IMR-90 (cell line): ENCODE results near the gene OR5C1. TPM values are rescaled to one million over a fixed set of nuclear protein-coding genes. Genes with fewer than 3 reads are reported as not detected.

Experiments used
- ATAC-seq: fragments of 200-7000 bp; cut with Tn5 transposase; 2 replicates; pipeline ENCODE4 v1.9.1; 2020; ENCODE audit warnings: low read depth, mild to moderate bottlenecking, moderate library complexity
- BruUV-seq: library from RNA; stranded (reverse); fragments of 400-500 nt; replicated peaks from 2 replicates; lab custom pipeline; 2021; lab: Mats Ljungman, UMichigan
- CTCF ChIA-PET: fragments of 300-600 bp; formaldehyde crosslinking; extraction: SDS; loops from one replicate; lab custom pipeline; 2021; ENCODE audit warnings: antibody characterized with exemption; lab: Yijun Ruan, JAX
- POLR2A ChIA-PET: fragments of 300-600 bp; sonication (Branson Sonifier 250); formaldehyde crosslinking; loops from one replicate; lab custom pipeline; 2022; ENCODE audit warnings: antibody characterized with exemption; ENCODE audit not compliant: unreplicated experiment; lab: Charles Lee
- DNase-seq: peaks from one replicate; pipeline ENCODE4 v3.0.0; 2013
- H2AFZ ChIP-seq: replicated peaks from 2 replicates; pipeline ENCODE3; 2013; ENCODE audit warnings: low read length, mild to moderate bottlenecking; ENCODE audit not compliant: poor library complexity
- H2AK5ac ChIP-seq: 2 replicates; pipeline ENCODE4 v1.6.1; 2013; ENCODE audit warnings: low read depth, low read length, inconsistent platforms
- H2AK9ac ChIP-seq: replicated peaks from 2 replicates; pipeline ENCODE3; 2013; ENCODE audit warnings: mild to moderate bottlenecking, low read depth, low read length, moderate library complexity; ENCODE audit not compliant: poor library complexity
- H2BK120ac ChIP-seq: 2 replicates; pipeline ENCODE4 v1.6.1; 2013; ENCODE audit warnings: low read depth, low read length, inconsistent platforms
- H2BK15ac ChIP-seq: 3 replicates; pipeline ENCODE4 v1.6.1; 2013; ENCODE audit warnings: low read depth, low read length, inconsistent platforms
- H2BK20ac ChIP-seq: 2 replicates; pipeline ENCODE4 v1.6.1; 2013; ENCODE audit warnings: low read depth, mild to moderate bottlenecking, inconsistent platforms, low read length, moderate library complexity
- H2BK5ac ChIP-seq: 2 replicates; pipeline ENCODE4 v1.6.1; 2013; ENCODE audit warnings: mild to moderate bottlenecking, low read depth, low read length, inconsistent platforms; ENCODE audit not compliant: poor library complexity, severe bottlenecking
- H3K14ac ChIP-seq: replicated peaks from 2 replicates; pipeline ENCODE4 v1.6.1; 2013; ENCODE audit warnings: low read depth, low read length, inconsistent platforms
- H3K18ac ChIP-seq: 2 replicates; pipeline ENCODE4 v1.6.1; 2013; ENCODE audit warnings: low read depth, low read length, control low read depth
- H3K23ac ChIP-seq: 2 replicates; pipeline ENCODE4 v1.6.1; 2013; ENCODE audit warnings: low read depth, low read length, inconsistent platforms
- H3K27ac ChIP-seq: 2 replicates; pipeline ENCODE4 v1.5.1; 2013; ENCODE audit warnings: mild to moderate bottlenecking, control low read depth, low read length; ENCODE audit not compliant: insufficient read depth
- H3K27me3 ChIP-seq: 2 replicates; pipeline ENCODE4 v1.6.1; 2013; ENCODE audit warnings: low read length; ENCODE audit not compliant: control insufficient read depth, insufficient read depth
- H3K36me3 ChIP-seq: 2 replicates; pipeline ENCODE4 v1.6.1; 2013; ENCODE audit warnings: low read length, mixed read lengths; ENCODE audit not compliant: control insufficient read depth, insufficient read depth
- H3K4ac ChIP-seq: 2 replicates; pipeline ENCODE4 v1.6.1; 2013; ENCODE audit warnings: low read depth, low read length, inconsistent platforms
- H3K4me1 ChIP-seq: 2 replicates; pipeline ENCODE4 v1.6.1; 2013; ENCODE audit warnings: low read length, mixed read lengths; ENCODE audit not compliant: control insufficient read depth, insufficient read depth
- H3K4me2 ChIP-seq: 2 replicates; pipeline ENCODE4 v1.6.1; 2013; ENCODE audit warnings: low read depth, mild to moderate bottlenecking, control low read depth, low read length, moderate library complexity
- H3K4me3 ChIP-seq: 2 replicates; pipeline ENCODE4 v1.5.1; 2013; ENCODE audit warnings: low read depth, mild to moderate bottlenecking, control low read depth, low read length, moderate library complexity; ENCODE audit not compliant: insufficient read depth
- H3K56ac ChIP-seq: 2 replicates; pipeline ENCODE4 v1.6.1; 2013; ENCODE audit warnings: low read length, inconsistent platforms; ENCODE audit not compliant: insufficient read depth; ENCODE audit errors: extremely low read depth
- H3K79me1 ChIP-seq, 2 experiments: 2 replicates each; pipeline ENCODE4 v1.6.1; 2013; ENCODE audit warnings: low read length in 2 of 2, inconsistent platforms in 1 of 2, low read depth in 1 of 2
- H3K9ac ChIP-seq: 2 replicates; pipeline ENCODE4 v1.6.1; 2013; ENCODE audit warnings: low read depth, low read length, control low read depth
- H3K9me1 ChIP-seq: 2 replicates; pipeline ENCODE4 v1.6.1; 2013; ENCODE audit warnings: low read length, inconsistent platforms; ENCODE audit not compliant: insufficient read depth
- H3K9me3 ChIP-seq: 2 replicates; pipeline ENCODE4 v1.6.1; 2013; ENCODE audit warnings: low read length; ENCODE audit not compliant: control insufficient read depth, insufficient read depth
- H4K20me1 ChIP-seq: 2 replicates; pipeline ENCODE4 v1.6.1; 2013; ENCODE audit warnings: low read length, inconsistent platforms; ENCODE audit not compliant: insufficient read depth
- H4K5ac ChIP-seq: 2 replicates; pipeline ENCODE4 v1.6.1; 2013; ENCODE audit warnings: mild to moderate bottlenecking, low read depth, low read length, control low read depth
- H4K8ac ChIP-seq, 2 experiments: 2 replicates each; pipeline ENCODE4 v1.6.1; 2013; ENCODE audit warnings: low read depth in 2 of 2, low read length in 2 of 2, control low read depth in 1 of 2, inconsistent platforms in 1 of 2
- H4K91ac ChIP-seq: 2 replicates; pipeline ENCODE4 v1.6.1; 2013; ENCODE audit warnings: low read depth, low read length, inconsistent platforms; ENCODE audit not compliant: insufficient read depth
- FOS ChIP-seq: fragments of 150-350 bp; IDR thresholded peaks from 2 replicates; pipeline ENCODE4 v1.6.1; 2016; ENCODE audit warnings: low read depth, low read length
- MAZ ChIP-seq: IDR thresholded peaks from 2 replicates; pipeline ENCODE4 v1.6.1; 2012; ENCODE audit warnings: low read depth, mild to moderate bottlenecking, low read length, improper control_type of control experiment, moderate library complexity, borderline replicate concordance
- SMC3 ChIP-seq: fragments of 150-350 bp; IDR thresholded peaks from 2 replicates; pipeline ENCODE4 v1.6.1; 2016; ENCODE audit warnings: low read depth, mild to moderate bottlenecking, antibody characterized with exemption, low read length, moderate library complexity
- WGBS, 2 experiments: methylation state at CpG; one replicate each; pipeline versions ENCODE4 v1.1.5 to v1.1.7; 2013; ENCODE audit warnings: missing lambda C conversion rate in 2 of 2; ENCODE audit not compliant: insufficient read length in 1 of 2; ENCODE audit errors: extremely low coverage in 2 of 2; 5-methylcytosine and 5-hydroxymethylcytosine counted together
- dilution Hi-C: fragments of 300-500 bp; cut with HindIII; formaldehyde crosslinking; loops from one replicate; pipeline ENCODE4 v1.14.3; 2018; ENCODE audit warnings: low sequenced_read_pairs; ENCODE audit not compliant: unreplicated experiment
- in situ Hi-C: fragments of 300-500 bp; cut with MboI; formaldehyde crosslinking; loops from 3 replicates; pipeline ENCODE4 v1.14.3; 2019; ENCODE audit warnings: low sequenced_read_pairs, inconsistent platforms, mixed read lengths
- intact Hi-C: fragments of 100-400 bp; cut with micrococcal nuclease; formaldehyde crosslinking; loops from 2 replicates; pipeline ENCODE4 v1.10.0; 2022
- polyA plus RNA-seq, 3 experiments: library from polyadenylated mRNA; depleted of rRNA; stranded (reverse); fragments of >200 nt; gene quantifications; 2 replicates each; pipeline ENCODE4 v1.2.3, GENCODE V29; 2012; ENCODE audit warnings: low replicate concordance in 1 of 3
- total RNA-seq: library from RNA; depleted of rRNA; stranded (reverse); fragments of >200 nt; gene quantifications from 2 replicates; pipeline ENCODE4 v1.2.3, GENCODE V29; 2012

OR5C1 gene
- total and polyA plus RNA-seq, 2 of the 4 experiments (the other 2 are of a cell fraction) = not detected

DNA sequence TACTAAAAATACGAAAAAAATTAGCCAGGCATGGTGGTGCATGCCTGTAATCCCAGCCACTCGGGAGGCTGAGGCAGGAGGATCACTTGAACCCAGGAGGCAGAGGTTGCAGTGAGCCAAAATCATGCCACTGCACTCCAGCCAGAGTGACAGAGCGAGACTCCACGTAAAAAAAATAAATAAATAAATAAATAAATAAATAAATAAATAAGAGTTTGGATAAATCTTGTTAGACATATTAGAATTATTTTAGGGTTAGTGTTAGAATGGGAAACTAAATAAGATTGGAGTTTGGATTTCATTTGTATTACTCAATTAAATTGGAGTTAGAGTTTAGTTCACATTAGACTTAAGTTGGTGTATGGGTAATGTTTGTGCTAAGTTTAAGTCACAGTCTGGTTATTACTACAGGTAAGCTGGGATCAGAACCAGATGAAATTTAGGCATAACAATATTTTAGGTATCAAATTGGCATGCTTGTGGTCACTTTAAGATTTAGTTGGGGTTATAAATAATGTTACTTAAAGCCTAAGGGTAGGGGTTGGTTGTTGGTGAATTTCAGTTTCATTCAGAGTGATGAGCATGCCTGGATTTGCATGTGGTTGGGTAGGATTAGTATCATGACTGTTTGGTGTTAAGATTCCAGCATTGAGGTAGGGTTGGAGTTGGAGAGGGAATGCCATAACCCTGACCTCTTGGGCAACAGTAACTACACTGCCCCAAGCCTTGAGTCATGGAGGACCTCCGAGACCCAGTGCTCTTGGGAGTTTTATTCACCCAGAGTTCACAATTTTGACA, 3.3 kb downstream of the OR5C1 start:
- no TSS peak for BruUV-seq

More for the DNA sequence above, 3.3 kb downstream of the OR5C1 start:
- H3K27me3 ChIP-seq = no peaks in the 10 kb centered on the region
- H3K4me3 ChIP-seq = no peak overlapping the region
- TF ChIP-seq MAZ (no peak), FOS (no peak), SMC3 (no peak)
- no peak overlapping the region for H3K18ac ChIP-seq
- peak overlapping the region; percentile 52; the same call in 1 of the 2 replicates for H2BK120ac ChIP-seq
- H3K27ac ChIP-seq = no peak overlapping the region
- H3K4me2 ChIP-seq = no peak overlapping the region
- no peak overlapping the region for H4K5ac ChIP-seq
- no peaks in the 10 kb centered on the region for H3K9me3 ChIP-seq
- no peak overlapping the region for H3K56ac ChIP-seq
- POLR2A ChIA-PET = no interaction called here
- intact Hi-C loops (no loop called here), in situ Hi-C loops (no loop called here), dilution Hi-C loops (no loop called here)
- H2AK9ac ChIP-seq = no peak overlapping the region
- no peak overlapping the region for H3K9ac ChIP-seq
- H3K4me1 ChIP-seq = no peaks in the 10 kb centered on the region
- no peak for DNase-seq
- no peaks in the 10 kb centered on the region for H3K79me1 ChIP-seq
- WGBS, 2 experiments = 80% methylated on average over 1 of the region's 5 CpGs; no CpG with 5 or more reads in 1 of the 2 experiments
- H2BK20ac ChIP-seq = no peak overlapping the region
- H3K14ac ChIP-seq = no peak overlapping the region
- H2BK5ac ChIP-seq = no peak overlapping the region
- H3K4ac ChIP-seq = no peak overlapping the region
- ATAC-seq = no peak
- H3K23ac ChIP-seq = no peak overlapping the region
- H4K8ac ChIP-seq = no peak overlapping the region
- peaks cover 6% of the 10 kb centered on the region; the same call in 1 of the 2 replicates for H3K9me1 ChIP-seq
- H4K91ac ChIP-seq = no peak overlapping the region
- no peak overlapping the region for H2AFZ ChIP-seq
- 0 out of 3 replicates have a peak overlapping the region, but pooled peaks have one; percentile 79 for H2BK15ac ChIP-seq
- H4K20me1 ChIP-seq = no peaks in the 10 kb centered on the region
- H3K36me3 ChIP-seq = no peaks in the 10 kb centered on the region
- H2AK5ac ChIP-seq = no peak overlapping the region; the same call in 1 of the 2 replicates
- CTCF ChIA-PET = interaction anchor here (1.0 kb wide), 1 partner anchor 10 kb away, joined by 7 read pairs; no protein-coding TSS in a partner anchor
